NCI-H524 treated with DMSO at 0.1 percent for 48 hours (cell line): Measurements from ENCODE around the gene COG5.

ENCODE experiments used
- DNase-seq: peaks from one replicate; lab custom pipeline; 2025; lab: John Stamatoyannopoulos, UW

The COG5 gene

DNA sequence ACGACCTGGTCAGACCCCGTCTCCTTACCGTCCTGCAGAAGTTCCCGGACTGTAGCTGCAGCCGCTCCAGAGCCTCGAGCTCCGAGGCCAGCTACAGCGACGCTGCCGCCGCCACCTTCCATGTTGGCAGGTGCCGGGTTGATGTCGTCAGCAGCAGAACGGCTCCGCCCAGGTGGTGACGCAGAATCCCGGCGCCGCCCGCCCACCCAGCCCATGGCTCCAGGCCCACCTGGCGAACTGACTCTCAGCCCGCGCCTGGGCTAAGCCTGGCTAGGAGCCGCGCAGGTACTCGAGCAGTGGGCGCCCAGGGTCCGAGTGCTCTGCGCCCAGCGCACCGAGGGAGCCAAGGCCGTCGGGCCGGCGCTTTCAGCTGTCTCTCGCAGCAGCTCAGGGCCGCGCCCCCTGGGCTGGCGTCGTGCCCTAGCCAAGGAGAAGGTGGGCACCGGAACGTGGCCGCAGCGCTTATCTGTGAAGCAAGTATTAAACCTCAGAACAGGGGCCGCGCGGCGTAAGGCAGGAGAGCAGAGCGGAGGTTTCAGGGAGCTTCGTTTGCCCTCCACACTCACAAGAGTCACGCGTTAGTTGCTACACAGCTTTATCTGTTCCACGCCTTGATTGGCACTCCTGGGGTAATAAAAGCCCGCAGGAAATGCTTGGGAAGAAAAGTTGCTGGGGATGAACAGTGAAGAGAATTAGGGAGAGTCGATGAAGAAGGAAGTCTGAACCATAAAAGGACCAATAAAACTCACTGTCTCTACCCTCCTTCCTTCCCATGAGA is at the start of gene COG5, which contains the start of gene DUS4L:
Gene COG5 (minus strand): TSS at position 146 of the 778 bp plus-strand sequence. CDS start 24 bp downstream, at position 122.
Gene DUS4L (plus strand): TSS at position 197 of the 778 bp plus-strand sequence. CDS start 3,100 bp downstream, outside the sequence.
- DNase-seq: no peak

GRCh38 chr7:107613439-107613838 is 49.7 kb upstream of the COG5 start:
- no peak for DNase-seq

- DNase-seq: no peak
These were observed 46.6 kb upstream of the COG5 start for GRCh38 chr7:107610323-107610722.

GRCh38 chr7:107609811-107610261 is 46.1 kb upstream of the COG5 start:
- no peak for DNase-seq

GRCh38 chr7:107606303-107606702 is 42.6 kb upstream of the COG5 start:
- no peak for DNase-seq

GRCh38 chr7:107605218-107605815 is 41.6 kb upstream of the COG5 start:
- no peak for DNase-seq

- DNase-seq: no peak
These were observed 37.1 kb upstream of the COG5 start for GRCh38 chr7:107600816-107601215.

DNA sequence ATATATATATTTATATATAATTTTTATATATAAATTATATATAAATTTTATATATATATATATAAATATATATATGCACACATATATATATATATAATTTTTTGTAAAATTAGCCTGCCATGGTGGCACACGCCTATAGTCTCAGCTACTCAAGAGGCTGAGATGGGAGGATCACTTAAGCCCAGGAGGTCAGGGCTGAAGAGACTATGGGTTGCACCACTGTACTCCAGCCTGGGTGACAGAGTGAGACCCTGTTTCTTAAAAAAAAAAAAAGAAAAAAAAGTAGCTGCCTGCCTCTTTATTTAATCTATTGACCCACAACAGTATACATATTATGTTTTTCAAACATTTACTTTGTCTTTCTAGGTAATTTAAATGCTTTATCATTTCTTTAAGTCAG is 35.5 kb upstream of the COG5 start:
- DNase-seq: no peak

- no peak for DNase-seq
These were observed 34.2 kb upstream of the COG5 start for GRCh38 chr7:107597953-107598352.

- no peak for DNase-seq
These were observed 33.8 kb upstream of the COG5 start for GRCh38 chr7:107597582-107597916.

GRCh38 chr7:107596881-107597581 is 33.3 kb upstream of the COG5 start:
- no peak for DNase-seq

- no peak for DNase-seq
These were observed 31.4 kb upstream of the COG5 start for GRCh38 chr7:107594961-107595737.

- DNase-seq: no peak
These were observed 29.3 kb upstream of the COG5 start for GRCh38 chr7:107593025-107593410.

DNA sequence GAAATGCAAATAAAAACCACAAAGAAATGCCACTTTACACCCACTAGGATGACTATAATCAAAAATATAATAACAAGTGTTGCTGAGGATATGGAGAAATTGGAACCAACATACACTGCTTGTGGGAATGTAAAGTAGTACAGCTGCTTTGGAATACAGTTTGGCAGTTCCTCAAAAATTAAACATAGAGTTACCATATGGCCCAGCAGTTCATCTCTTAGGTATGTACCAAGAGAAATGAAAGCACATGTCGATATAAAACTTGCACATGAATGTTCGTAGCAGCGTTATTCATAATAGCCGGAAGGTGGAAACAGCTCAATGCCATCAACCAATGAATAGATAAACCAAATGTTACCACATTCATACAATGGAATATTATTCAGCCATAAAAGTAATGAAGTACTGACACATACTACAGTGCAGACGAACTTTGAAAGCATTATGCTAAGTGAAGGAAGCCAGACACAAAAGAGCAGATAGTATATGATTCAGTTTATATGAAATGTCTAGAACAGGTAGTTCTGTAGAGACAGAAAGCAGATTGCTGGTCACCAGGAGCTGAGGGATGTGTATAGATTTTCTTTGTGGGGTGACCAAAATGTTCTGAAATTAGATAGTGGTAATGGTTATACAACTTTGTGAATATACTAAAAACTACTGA is 28.8 kb upstream of the COG5 start:
- no peak for DNase-seq

DNA sequence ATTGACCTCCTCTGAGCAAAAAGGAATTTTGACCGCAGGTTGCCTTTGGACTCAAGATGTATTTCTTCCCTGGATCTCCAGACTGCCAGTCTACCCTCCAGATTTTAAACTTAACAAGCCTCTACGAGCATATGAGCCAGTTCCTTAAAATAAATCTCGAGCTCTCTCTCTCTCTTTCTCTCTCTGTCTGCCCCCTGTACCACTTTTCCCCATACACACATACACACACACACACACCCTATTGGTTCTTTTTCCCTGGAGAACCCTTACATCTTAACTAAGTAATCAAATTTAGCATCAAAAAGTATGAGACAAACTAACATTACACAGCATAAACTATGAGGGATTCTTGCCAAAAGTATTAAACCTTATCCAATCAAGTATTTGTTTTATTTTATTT is 27.7 kb upstream of the COG5 start:
- no peak for DNase-seq

DNA sequence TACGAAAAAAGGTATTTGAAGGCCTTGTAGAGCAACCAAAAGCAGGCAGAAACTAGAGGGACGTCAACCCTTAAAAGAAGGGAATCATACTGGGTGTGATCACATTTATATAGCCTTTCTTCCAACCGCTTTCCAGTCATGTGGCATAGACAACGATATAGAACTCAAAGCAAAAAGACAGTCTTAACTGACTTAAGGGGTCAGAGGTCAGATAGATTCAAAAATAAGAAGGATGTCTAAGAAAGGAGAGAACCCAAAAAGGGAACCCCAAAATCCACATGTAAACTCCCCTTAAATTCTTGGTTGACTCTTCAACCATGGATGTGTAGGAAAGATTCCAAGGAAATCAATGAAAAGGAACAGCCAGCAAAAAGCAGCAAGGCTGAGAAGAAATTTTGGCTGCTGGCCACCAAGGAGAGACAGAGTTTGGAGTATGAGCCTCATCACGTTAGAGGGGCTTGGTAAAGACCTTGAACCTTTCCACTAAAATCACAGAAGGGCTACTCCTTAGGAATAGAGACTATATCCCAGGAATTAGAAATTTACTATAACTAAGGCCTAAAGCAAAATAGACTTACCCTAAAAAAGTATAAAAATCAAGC is 24.9 kb upstream of the COG5 start:
- no peak for DNase-seq

- no peak for DNase-seq
These were observed 21.0 kb upstream of the COG5 start for GRCh38 chr7:107584716-107585115.

GRCh38 chr7:107582875-107583274 is 19.2 kb upstream of the COG5 start:
- DNase-seq: no peak

DNA sequence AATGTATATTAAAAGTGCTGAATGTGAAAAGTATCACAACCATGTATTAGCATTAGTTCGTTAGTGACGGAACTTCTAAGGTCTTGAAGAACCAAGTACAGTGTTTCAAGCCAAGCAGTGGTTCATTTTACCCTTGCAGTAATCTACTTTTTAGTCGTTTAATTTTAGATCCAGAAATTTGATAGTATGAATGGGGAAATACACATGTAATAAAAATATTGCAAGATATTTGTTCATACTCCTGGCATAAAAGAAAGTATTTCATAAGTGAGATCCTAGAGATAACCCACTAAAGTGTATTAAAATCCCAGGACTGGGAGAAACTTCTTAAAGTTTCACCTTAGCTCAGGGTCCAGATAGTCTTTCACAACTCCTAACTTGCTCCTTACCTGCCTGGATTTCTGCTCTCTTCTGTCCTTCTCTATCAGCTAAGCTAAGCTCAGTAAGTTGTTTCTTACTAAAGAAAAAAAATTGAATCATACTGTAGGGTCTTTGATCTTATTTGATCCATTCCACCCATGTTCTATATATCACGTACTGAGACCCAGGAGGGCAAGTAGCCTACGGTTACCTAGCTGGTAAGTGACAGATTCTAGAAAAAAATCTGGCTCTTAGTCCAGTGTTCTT is 17.8 kb upstream of the COG5 start:
- no peak for DNase-seq

GRCh38 chr7:107580716-107581383 is 17.1 kb upstream of the COG5 start:
- no peak for DNase-seq
